Measurements from ENCODE around the gene VPS39. TPM values are rescaled to one million over a fixed set of nuclear protein-coding genes. Genes with fewer than 3 reads are reported as not detected.

VPS39 gene
- total RNA-seq, 1 experiment from 2014 or later = 46.9 TPM

DNA sequence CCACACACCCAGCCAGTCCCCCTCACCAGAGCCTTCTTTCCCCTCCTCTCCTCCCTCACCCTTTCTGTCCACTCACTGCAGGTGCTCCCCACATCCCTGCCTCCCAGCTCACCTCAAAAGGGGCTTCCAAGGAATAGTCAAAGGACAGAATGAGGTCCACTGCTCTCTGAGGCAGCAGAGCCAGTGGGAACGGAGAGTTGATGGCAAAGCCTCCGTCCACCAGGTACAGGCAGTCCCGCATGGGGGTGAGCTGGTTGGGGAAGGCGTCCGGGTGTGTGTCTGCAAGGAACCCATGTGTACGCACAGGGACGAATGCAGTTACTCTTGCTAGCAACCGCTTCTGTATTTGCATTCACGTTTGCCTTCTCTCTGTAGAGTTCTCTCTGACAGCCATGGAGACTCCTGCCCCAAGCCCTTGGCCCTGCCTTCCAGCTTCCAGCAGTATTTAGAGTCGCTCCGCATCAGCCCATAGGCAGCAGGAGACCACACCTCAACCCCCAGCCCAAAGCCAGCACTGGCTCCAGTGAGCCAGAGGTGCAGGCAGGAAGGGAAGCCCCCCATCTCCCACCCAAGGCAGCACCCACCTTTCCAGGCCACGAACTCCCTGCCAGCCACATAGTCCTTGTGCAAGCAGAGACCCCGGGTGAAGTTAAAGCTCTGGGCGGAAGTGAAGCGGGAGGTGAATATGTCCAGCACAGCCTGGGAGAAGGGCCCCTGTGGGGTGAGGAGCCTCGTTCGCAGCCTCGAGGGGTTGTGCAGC lies 64.1 kb downstream of the VPS39 start:
- no TSS peak for BruUV-seq (replicated peaks)
- no peak overlapping the region for H3K4me3 ChIP-seq (ENCODE audit: low read depth, low read length, poor library complexity, severe bottlenecking)
- no peaks in the 10 kb centered on the region for H3K36me3 ChIP-seq (ENCODE audit: insufficient read depth, low read length, poor library complexity, severe bottlenecking)
- POLR2A ChIA-PET (ENCODE audit: low non-redundant PET) = no interaction called here
- intact Hi-C loops (cut with micrococcal nuclease; ENCODE audit: unreplicated experiment) = no loop called here
- TF ChIP-seq, protein P1, sequence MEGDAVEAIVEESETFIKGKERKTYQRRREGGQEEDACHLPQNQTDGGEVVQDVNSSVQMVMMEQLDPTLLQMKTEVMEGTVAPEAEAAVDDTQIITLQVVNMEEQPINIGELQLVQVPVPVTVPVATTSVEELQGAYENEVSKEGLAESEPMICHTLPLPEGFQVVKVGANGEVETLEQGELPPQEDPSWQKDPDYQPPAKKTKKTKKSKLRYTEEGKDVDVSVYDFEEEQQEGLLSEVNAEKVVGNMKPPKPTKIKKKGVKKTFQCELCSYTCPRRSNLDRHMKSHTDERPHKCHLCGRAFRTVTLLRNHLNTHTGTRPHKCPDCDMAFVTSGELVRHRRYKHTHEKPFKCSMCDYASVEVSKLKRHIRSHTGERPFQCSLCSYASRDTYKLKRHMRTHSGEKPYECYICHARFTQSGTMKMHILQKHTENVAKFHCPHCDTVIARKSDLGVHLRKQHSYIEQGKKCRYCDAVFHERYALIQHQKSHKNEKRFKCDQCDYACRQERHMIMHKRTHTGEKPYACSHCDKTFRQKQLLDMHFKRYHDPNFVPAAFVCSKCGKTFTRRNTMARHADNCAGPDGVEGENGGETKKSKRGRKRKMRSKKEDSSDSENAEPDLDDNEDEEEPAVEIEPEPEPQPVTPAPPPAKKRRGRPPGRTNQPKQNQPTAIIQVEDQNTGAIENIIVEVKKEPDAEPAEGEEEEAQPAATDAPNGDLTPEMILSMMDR (conservative IDR thresholded peaks at IDR 0.05; ENCODE audit: low read depth, low read length) = no peak
- no peak for TF ChIP-seq EZH2 (IDR thresholded peaks at IDR 0.05; ENCODE audit: borderline replicate concordance, low read depth, low read length, poor library complexity, severe bottlenecking)
- H3K27me3 ChIP-seq (replicated peaks; ENCODE audit: insufficient read depth, low read depth, low read length, poor library complexity) = no peaks in the 10 kb centered on the region
- no peak for DNase-seq (ENCODE audit: low spot score)
- CTCF ChIA-PET = no interaction called here
- H3K9me3 ChIP-seq (ENCODE audit: low read depth, low read length, poor library complexity, severe bottlenecking) = no peaks in the 10 kb centered on the region
- no peaks in the 10 kb centered on the region for H3K4me1 ChIP-seq (ENCODE audit: insufficient read depth, low read length, poor library complexity, severe bottlenecking)
- H3K27ac ChIP-seq (ENCODE audit: low read depth, low read length, poor library complexity, severe bottlenecking) = no peak overlapping the region

DNA sequence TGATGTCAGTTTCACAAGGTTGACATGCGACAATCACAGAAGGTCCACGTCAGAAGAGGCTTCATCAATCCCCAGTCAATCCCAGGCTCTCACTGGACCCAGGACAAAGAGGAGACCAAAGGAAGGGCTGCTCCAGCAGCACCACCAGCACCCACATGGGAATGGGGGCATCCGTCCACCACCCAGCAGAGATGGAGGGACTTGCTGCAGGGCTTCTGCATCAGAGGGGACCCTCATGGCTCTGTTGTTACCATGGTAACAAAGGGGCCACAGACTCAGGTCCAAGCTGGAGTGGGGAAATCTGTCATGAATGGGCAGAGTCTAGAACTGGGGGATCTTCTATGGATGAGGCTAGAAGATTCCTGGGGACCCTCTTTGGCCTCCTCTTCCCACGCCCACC lies 64.7 kb downstream of the VPS39 start:
- POLR2A ChIA-PET (ENCODE audit: low non-redundant PET) = no interaction called here
- Histone ChIP-seq H3K4me1 (ENCODE audit: insufficient read depth, low read length, poor library complexity, severe bottlenecking) (no peaks in the 10 kb centered on the region), H3K27me3 (replicated peaks; ENCODE audit: insufficient read depth, low read depth, low read length, poor library complexity) (no peaks in the 10 kb centered on the region), H3K4me3 (ENCODE audit: low read depth, low read length, poor library complexity, severe bottlenecking) (no peak overlapping the region), H3K36me3 (ENCODE audit: insufficient read depth, low read length, poor library complexity, severe bottlenecking) (no peaks in the 10 kb centered on the region), H3K9me3 (ENCODE audit: low read depth, low read length, poor library complexity, severe bottlenecking) (no peaks in the 10 kb centered on the region), H3K27ac (ENCODE audit: low read depth, low read length, poor library complexity, severe bottlenecking) (no peak overlapping the region)
- no TSS peak for BruUV-seq (replicated peaks)
- no peak for TF ChIP-seq EZH2 (IDR thresholded peaks at IDR 0.05; ENCODE audit: borderline replicate concordance, low read depth, low read length, poor library complexity, severe bottlenecking)
- TF ChIP-seq, protein P1 (conservative IDR thresholded peaks at IDR 0.05; ENCODE audit: low read depth, low read length) = no peak
- CTCF ChIA-PET = interaction anchor here (0.6 kb wide), 1 partner anchor 25 kb away, joined by 3 read pairs; no protein-coding TSS in a partner anchor
- intact Hi-C loops (cut with micrococcal nuclease; ENCODE audit: unreplicated experiment) = no loop called here
- DNase-seq (ENCODE audit: low spot score) = no peak

DNA sequence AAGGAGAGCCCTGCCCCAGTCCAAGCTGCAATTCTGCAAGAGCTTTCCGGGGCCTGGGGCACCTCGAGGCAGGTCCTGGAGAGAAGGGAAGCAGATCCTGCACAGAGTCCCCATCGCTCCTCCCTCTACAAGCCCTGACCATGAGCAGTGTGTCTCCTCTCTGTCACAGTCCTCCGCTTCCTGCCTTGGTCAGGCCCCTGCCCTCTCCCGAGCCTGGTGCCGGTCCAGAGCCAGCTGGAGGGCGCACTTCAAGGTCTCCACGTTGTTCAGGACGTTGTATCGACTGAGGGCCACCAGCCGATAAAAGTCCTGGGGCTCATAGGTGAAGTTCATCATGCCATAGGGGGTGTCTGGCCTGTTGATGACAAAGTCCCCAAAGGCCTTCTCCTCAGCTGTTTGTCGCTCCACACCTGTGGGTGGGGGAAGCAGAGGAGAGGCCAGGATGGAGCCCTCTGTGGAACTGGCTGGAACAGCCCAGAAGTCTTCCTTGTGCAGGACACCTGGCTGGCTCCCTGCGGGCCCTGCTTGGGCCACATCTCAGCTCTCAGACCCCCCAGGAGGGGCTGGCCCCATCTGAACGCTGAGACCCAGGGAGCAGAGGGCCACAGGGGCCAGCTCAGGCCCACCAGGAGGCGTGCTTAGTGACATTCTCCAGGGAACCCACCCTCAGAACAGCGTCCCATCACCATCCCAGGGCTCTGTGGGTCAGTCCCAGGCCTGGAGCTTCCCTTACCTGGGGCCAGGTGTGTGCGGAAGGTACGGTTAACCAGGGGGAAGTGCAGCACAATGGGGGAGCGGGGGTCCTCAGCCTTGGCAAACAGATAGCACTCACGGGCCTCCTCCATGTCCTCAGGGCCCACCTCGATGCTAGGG lies 66.1 kb downstream of the VPS39 start:
- intact Hi-C loops (cut with micrococcal nuclease; ENCODE audit: unreplicated experiment) = no loop called here
- CTCF ChIA-PET = no interaction called here

More for the DNA sequence above, 66.1 kb downstream of the VPS39 start:
- Histone ChIP-seq H3K27ac (ENCODE audit: low read depth, low read length, poor library complexity, severe bottlenecking) (no peak overlapping the region), H3K4me3 (ENCODE audit: low read depth, low read length, poor library complexity, severe bottlenecking) (no peak overlapping the region), H3K27me3 (replicated peaks; ENCODE audit: insufficient read depth, low read depth, low read length, poor library complexity) (no peaks in the 10 kb centered on the region), H3K9me3 (ENCODE audit: low read depth, low read length, poor library complexity, severe bottlenecking) (no peaks in the 10 kb centered on the region), H3K4me1 (ENCODE audit: insufficient read depth, low read length, poor library complexity, severe bottlenecking) (no peaks in the 10 kb centered on the region), H3K36me3 (ENCODE audit: insufficient read depth, low read length, poor library complexity, severe bottlenecking) (no peaks in the 10 kb centered on the region)
- POLR2A ChIA-PET (ENCODE audit: low non-redundant PET) = interaction anchor here (0.6 kb wide), 1 partner anchor 244 kb away, joined by 5 read pairs; no protein-coding TSS in a partner anchor
- DNase-seq (ENCODE audit: low spot score) = no peak
- no peak for TF ChIP-seq EZH2 (IDR thresholded peaks at IDR 0.05; ENCODE audit: borderline replicate concordance, low read depth, low read length, poor library complexity, severe bottlenecking)
- TF ChIP-seq, protein P1 (conservative IDR thresholded peaks at IDR 0.05; ENCODE audit: low read depth, low read length) = no peak
- no TSS peak for BruUV-seq (replicated peaks)
